ENCODE data around the gene ZDHHC13.

Gene ZDHHC13, protein sequence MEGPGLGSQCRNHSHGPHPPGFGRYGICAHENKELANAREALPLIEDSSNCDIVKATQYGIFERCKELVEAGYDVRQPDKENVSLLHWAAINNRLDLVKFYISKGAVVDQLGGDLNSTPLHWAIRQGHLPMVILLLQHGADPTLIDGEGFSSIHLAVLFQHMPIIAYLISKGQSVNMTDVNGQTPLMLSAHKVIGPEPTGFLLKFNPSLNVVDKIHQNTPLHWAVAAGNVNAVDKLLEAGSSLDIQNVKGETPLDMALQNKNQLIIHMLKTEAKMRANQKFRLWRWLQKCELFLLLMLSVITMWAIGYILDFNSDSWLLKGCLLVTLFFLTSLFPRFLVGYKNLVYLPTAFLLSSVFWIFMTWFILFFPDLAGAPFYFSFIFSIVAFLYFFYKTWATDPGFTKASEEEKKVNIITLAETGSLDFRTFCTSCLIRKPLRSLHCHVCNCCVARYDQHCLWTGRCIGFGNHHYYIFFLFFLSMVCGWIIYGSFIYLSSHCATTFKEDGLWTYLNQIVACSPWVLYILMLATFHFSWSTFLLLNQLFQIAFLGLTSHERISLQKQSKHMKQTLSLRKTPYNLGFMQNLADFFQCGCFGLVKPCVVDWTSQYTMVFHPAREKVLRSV

DNA sequence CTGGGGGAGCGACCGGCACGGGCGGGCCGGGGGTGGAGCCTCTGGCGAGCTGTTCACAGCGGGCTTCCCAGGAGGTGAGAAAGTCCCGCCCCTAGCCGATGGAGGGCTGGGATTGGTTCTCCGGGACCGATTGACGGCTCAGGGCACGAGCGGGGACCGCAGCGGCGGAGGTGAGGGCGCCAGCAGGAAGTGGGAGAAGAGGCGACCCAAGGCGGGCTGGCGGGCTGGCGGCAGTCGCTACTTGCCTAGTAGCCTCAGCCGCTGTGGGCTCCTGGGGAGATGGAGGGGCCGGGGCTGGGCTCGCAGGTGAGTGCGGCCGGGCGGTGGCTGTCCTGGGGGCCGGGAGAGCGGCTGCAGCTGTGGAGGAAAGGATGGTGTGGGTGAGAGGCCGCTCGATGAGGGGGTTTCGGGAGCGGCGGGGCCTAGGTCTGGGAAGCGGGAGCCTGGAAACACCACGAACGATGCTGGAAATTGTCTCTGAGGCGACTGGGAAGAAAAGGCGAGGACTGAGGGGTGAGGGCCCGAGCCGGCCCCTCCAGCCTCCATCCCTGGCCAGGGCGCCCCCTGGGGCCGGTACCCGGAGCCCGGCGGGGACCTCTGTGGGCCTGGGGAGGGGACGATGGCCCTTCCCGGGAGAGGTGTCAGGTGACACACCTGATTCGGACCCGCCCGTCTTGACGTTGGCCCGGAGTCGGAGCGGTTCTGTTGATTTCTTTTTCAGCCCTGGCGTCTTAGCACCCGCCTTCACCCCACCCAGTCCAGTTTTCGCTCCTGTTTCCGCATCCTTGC is at the start of gene ZDHHC13:
Gene ZDHHC13 (plus strand): TSS at position 198 of the 789 bp plus-strand sequence. CDS start 82 bp downstream, at position 280.
- DNase-seq: peak; percentile 86
- in situ Hi-C loops (cut with HindIII; ENCODE audit: low pct_ligation_motif_present, low sequenced_read_pairs): no loop called here
- H3K36me3 ChIP-seq (replicated peaks): no peaks in the 10 kb centered on the region
- H3K27ac ChIP-seq: no peak within 1 kb of the TSS
- peak within 1 kb of the TSS; percentile 84 for H3K4me3 ChIP-seq (ENCODE audit: low read depth, low read length)
- TF ChIP-seq CTCF (IDR thresholded peaks at IDR 0.05; ENCODE audit: low read depth, low read length, missing control alignments): peak; percentile 65
- no peaks in the 10 kb centered on the region for H3K27me3 ChIP-seq (replicated peaks)

DNA sequence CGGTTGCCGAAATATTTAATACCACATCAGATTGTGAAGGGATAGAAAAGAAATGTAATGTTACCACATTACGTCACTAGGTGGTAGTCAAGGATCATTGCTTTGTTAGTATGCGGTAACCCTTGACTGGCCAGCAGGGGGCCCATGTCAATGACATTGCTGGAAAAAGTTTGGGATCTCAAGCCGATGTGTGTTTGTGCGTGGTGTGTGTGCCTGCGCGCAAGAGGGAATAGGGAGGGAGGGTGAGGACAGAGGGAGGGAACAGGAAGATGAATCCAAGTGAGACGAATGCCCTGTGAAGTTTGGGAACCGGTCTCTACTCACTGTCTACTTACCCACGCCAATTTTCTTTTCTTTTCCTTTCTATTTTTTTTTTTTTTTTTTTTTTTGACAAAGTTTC is 45.7 kb upstream of the ZDHHC13 start:
- no peaks in the 10 kb centered on the region for H3K36me3 ChIP-seq (replicated peaks)
- peaks cover 3% of the 10 kb centered on the region for H3K27me3 ChIP-seq (replicated peaks)
- TF ChIP-seq CTCF (IDR thresholded peaks at IDR 0.05; ENCODE audit: low read depth, low read length, missing control alignments): peak; percentile 98
- in situ Hi-C loops (cut with HindIII; ENCODE audit: low pct_ligation_motif_present, low sequenced_read_pairs): no loop called here
- no peak overlapping the region for H3K27ac ChIP-seq
- DNase-seq: peak; percentile 73
- H3K4me3 ChIP-seq (ENCODE audit: low read depth, low read length): peak overlapping the region; percentile 37

DNA sequence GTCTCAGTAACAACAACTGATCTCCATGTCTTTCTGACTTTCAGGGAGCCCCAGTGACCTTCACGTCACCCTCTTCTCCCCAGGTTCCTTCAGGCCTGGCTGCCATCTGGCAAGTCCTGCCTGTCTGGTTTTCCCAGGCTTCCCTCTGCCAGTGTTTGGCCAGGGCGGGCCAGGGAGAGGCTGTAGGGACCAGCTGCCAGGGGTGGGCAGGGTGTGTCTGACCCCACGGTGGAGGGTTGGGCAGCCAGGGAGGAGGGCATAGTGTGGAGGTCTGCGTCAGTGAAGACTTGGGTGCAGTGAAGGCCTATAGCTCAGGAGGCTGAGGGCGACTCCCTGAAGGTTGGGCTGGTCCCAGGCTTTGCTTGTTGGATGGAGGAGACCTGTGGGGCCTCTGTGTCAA is 44.5 kb upstream of the ZDHHC13 start:
- TF ChIP-seq CTCF (IDR thresholded peaks at IDR 0.05; ENCODE audit: low read depth, low read length, missing control alignments): no peak
- Histone ChIP-seq H3K4me3 (ENCODE audit: low read depth, low read length) (no peak overlapping the region), H3K27me3 (replicated peaks) (peaks cover 3% of the 10 kb centered on the region), H3K27ac (no peak overlapping the region), H3K36me3 (replicated peaks) (no peaks in the 10 kb centered on the region)
- in situ Hi-C loops (cut with HindIII; ENCODE audit: low pct_ligation_motif_present, low sequenced_read_pairs): no loop called here
- DNase-seq: no peak

DNA sequence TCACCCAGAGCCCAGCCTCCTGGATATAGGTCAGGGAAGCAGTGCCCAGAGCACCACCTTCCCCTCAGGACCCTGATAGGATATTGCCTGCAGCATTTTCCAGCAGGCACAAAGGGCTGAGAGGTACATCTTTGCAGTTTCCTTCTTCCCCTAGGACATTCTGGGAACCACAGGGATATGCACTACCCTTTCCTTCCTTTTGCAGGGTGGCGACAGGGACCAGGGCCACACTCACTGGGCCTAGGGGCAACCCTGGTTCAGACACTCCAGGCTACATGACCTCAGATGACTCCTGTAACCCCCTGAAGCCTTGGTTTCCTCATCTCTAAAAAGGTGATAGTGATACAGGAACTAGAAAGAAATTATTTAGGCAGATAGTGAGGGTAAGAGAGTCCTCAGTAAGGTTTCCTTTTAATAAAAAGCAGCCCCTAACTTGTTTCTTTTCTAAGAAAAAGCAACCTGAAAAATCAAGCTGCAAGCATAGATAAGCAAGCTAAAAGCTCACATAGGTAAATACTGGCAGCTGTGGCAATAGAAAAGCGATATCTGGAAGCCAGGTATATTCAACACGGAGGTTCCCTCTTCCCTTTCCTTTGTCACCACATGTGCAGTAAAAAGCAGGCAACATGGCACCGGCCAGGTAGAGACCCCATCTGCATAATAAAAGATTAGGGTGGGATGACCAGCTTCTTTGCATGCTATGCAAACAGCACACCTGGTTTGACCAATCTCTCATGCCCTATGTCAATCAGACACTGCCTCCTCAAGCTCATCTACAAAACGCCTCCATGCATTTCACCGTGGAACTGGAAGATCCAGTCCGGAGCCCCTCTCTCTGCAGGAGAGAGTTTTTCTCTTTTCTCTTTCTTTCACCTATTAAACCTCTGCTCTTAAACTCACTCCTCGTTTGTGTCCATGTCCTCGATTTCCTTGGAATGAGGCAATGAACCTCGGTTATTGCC is 43.2 kb upstream of the ZDHHC13 start:
- peaks cover 3% of the 10 kb centered on the region for H3K27me3 ChIP-seq (replicated peaks)
- DNase-seq: no peak
- no peak overlapping the region for H3K4me3 ChIP-seq (ENCODE audit: low read depth, low read length)
- no peak overlapping the region for H3K27ac ChIP-seq
- no peak for TF ChIP-seq CTCF (IDR thresholded peaks at IDR 0.05; ENCODE audit: low read depth, low read length, missing control alignments)
- in situ Hi-C loops (cut with HindIII; ENCODE audit: low pct_ligation_motif_present, low sequenced_read_pairs): no loop called here
- H3K36me3 ChIP-seq (replicated peaks): no peaks in the 10 kb centered on the region

DNA sequence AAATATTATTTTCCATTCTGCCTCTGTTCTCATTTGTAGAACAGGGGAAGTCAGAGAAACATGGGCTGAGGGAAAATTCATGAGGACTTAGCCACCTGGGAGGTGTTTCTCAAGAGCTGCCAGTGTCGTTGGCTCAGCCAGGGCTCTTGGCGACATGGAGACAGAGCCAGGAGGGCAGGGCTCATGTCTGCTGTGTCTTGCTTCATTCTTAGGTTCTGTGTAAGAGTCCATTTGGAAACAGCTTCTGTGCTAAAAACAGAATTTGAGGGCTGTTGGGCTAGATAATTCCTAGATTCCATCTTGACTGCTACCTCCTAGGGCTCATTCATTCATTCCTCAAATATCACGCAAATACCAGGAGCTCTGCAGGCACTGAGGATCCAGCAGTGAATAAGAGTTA is 41.3 kb upstream of the ZDHHC13 start:
- Histone ChIP-seq H3K36me3 (replicated peaks) (no peaks in the 10 kb centered on the region), H3K27me3 (replicated peaks) (peaks cover 3% of the 10 kb centered on the region), H3K4me3 (ENCODE audit: low read depth, low read length) (no peak overlapping the region), H3K27ac (no peak overlapping the region)
- TF ChIP-seq CTCF (IDR thresholded peaks at IDR 0.05; ENCODE audit: low read depth, low read length, missing control alignments): no peak
- in situ Hi-C loops (cut with HindIII; ENCODE audit: low pct_ligation_motif_present, low sequenced_read_pairs): no loop called here
- DNase-seq: no peak
